ENCODE data around the gene ZNF526. TPM values are rescaled to one million over a fixed set of nuclear protein-coding genes. Genes with fewer than 3 reads are reported as not detected.
A peak's percentile ranks its signal among the peaks of the same experiment; 100 is the strongest.

Gene ZNF526
- total RNA-seq, 1 experiment from 2014 or later, result 5.1 TPM

- Histone ChIP-seq H4K20me1 (ENCODE audit: low read length) (no peaks in the 10 kb centered on the region), H3K4me1 (ENCODE audit: insufficient read depth, low read length) (peaks cover 22% of the 10 kb centered on the region), H2AFZ (ENCODE audit: low read length) (peak overlapping the region; percentile 59; the same call in 1 of the 2 replicates), H3K27ac (ENCODE audit: low read length) (peak overlapping the region; percentile 93), H3K4me2 (ENCODE audit: low read length) (peak overlapping the region; percentile 99), H3K79me2 (ENCODE audit: low read length) (peaks cover 26% of the 10 kb centered on the region), H3K9me3 (ENCODE audit: low read length) (no peaks in the 10 kb centered on the region), H3K27me3 (ENCODE audit: low read length) (no peaks in the 10 kb centered on the region), H3K4me3 (ENCODE audit: low read length) (peak overlapping the region; percentile 79), H3F3A (ENCODE audit: low read length, unreplicated experiment) (no peaks in the 10 kb centered on the region), H3K9me2 (replicated peaks; ENCODE audit: low read length) (no peaks in the 10 kb centered on the region), H3K9ac (ENCODE audit: low read length) (peak overlapping the region; percentile 89), H3K36me3 (ENCODE audit: low read depth, low read length) (no peaks in the 10 kb centered on the region)
- no peak for TF ChIP-seq EZH2 (IDR thresholded peaks at IDR 0.05; ENCODE audit: low read length, unreplicated experiment)
- TF ChIP-seq EZH2phosphoT487 (IDR thresholded peaks at IDR 0.05; ENCODE audit: borderline replicate concordance, low read length), result no peak
- TF ChIP-seq, protein P1, sequence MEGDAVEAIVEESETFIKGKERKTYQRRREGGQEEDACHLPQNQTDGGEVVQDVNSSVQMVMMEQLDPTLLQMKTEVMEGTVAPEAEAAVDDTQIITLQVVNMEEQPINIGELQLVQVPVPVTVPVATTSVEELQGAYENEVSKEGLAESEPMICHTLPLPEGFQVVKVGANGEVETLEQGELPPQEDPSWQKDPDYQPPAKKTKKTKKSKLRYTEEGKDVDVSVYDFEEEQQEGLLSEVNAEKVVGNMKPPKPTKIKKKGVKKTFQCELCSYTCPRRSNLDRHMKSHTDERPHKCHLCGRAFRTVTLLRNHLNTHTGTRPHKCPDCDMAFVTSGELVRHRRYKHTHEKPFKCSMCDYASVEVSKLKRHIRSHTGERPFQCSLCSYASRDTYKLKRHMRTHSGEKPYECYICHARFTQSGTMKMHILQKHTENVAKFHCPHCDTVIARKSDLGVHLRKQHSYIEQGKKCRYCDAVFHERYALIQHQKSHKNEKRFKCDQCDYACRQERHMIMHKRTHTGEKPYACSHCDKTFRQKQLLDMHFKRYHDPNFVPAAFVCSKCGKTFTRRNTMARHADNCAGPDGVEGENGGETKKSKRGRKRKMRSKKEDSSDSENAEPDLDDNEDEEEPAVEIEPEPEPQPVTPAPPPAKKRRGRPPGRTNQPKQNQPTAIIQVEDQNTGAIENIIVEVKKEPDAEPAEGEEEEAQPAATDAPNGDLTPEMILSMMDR (conservative IDR thresholded peaks at IDR 0.05; ENCODE audit: low read depth, low read length), result no peak
- POLR2A ChIA-PET (ENCODE audit: unreplicated experiment), result interaction anchor here (0.5 kb wide), 1 partner anchor 8 kb away, joined by 7 read pairs; no protein-coding TSS in a partner anchor
- ATAC-seq (no peak), DNase-seq (peak; percentile 57)
- intact Hi-C loops (cut with micrococcal nuclease), result no loop called here
- no TSS peak for BruUV-seq (replicated peaks)
- CTCF ChIA-PET, result interaction anchor here (0.9 kb wide), 1 partner anchor 24 kb away, joined by 3 read pairs; no protein-coding TSS in a partner anchor
These were observed 50.4 kb downstream of the ZNF526 start for GRCh38 chr19:42270346-42271044.

DNA sequence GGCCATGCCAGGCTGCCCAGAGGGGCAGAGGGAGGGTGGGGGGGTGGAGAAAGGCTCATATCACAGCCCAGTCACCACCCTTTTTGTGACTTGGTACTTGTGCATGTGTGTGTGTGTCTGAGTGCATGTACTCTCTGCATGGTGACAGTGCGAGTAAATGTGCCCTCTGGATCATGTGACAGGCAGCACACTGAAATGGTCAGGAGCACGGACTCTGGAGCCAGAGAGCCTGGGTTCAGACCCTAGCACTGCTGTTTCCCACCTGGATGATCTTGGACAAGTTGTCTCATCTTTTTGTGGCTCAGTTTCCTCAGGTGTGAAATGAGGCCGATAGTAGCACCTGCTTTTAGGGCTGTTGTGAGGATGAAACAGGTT, 50.9 kb downstream of the ZNF526 start:
- no peak for DNase-seq
- Histone ChIP-seq H3K9me2 (replicated peaks; ENCODE audit: low read length) (no peaks in the 10 kb centered on the region), H3F3A (ENCODE audit: low read length, unreplicated experiment) (no peaks in the 10 kb centered on the region), H3K4me2 (ENCODE audit: low read length) (peak overlapping the region; percentile 99), H3K9ac (ENCODE audit: low read length) (peak overlapping the region; percentile 89; the same call in 1 of the 2 replicates), H3K4me3 (ENCODE audit: low read length) (peak overlapping the region; percentile 79; the same call in 1 of the 2 replicates), H3K9me3 (ENCODE audit: low read length) (no peaks in the 10 kb centered on the region), H3K27me3 (ENCODE audit: low read length) (no peaks in the 10 kb centered on the region), H3K27ac (ENCODE audit: low read length) (peak overlapping the region; percentile 93), H4K20me1 (ENCODE audit: low read length) (no peaks in the 10 kb centered on the region), H3K4me1 (ENCODE audit: insufficient read depth, low read length) (peaks cover 22% of the 10 kb centered on the region), H3K79me2 (ENCODE audit: low read length) (peaks cover 26% of the 10 kb centered on the region), H2AFZ (ENCODE audit: low read length) (no peak overlapping the region), H3K36me3 (ENCODE audit: low read depth, low read length) (no peaks in the 10 kb centered on the region)
- CTCF ChIA-PET, result no interaction called here
- TF ChIP-seq, protein P1 (conservative IDR thresholded peaks at IDR 0.05; ENCODE audit: low read depth, low read length), result no peak
- TF ChIP-seq EZH2phosphoT487 (IDR thresholded peaks at IDR 0.05; ENCODE audit: borderline replicate concordance, low read length) (no peak), EZH2 (IDR thresholded peaks at IDR 0.05; ENCODE audit: low read length, unreplicated experiment) (no peak)
- intact Hi-C loops (cut with micrococcal nuclease), result no loop called here
- ATAC-seq, result no peak
- POLR2A ChIA-PET (ENCODE audit: unreplicated experiment), result no interaction called here
- no TSS peak for BruUV-seq (replicated peaks)

DNA sequence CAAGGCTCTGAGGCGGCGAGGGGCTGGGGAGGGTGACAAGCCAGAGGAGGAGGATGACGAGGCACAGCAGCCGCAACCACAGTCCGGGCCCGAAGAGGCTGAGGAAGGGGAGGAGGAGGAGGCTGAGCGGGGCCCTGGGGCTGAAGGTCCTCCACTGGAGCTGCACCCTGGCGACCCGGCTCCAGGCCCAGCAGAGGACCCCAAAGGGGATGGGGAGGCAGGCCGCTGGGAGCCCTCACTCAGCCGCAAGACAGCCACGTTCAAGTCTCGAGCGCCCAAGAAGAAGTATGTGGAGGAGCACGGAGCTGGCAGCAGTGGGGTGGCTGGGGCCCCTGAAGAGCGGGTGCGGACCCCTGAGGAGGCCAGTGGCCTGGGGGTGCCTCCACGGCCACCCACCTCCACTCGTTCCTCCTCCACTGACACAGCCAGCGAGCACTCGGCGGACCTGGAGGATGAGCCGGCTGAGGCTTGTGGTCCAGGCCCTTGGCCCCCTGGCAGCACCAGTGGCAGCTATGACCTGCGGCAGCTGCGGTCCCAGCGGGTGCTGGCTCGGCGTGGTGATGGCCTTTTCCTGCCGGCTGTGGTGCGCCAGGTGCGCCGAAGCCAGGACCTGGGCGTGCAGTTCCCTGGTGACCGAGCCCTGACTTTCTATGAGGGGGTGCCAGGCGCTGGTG, 51.9 kb downstream of the ZNF526 start:
- peaks cover 26% of the 10 kb centered on the region for H3K79me2 ChIP-seq (ENCODE audit: low read length)
- no peak overlapping the region for H3K27ac ChIP-seq (ENCODE audit: low read length)
- no peaks in the 10 kb centered on the region for H3F3A ChIP-seq (ENCODE audit: low read length, unreplicated experiment)
- TF ChIP-seq EZH2phosphoT487 (IDR thresholded peaks at IDR 0.05; ENCODE audit: borderline replicate concordance, low read length) (no peak), EZH2 (IDR thresholded peaks at IDR 0.05; ENCODE audit: low read length, unreplicated experiment) (no peak)
- TF ChIP-seq, protein P1 (conservative IDR thresholded peaks at IDR 0.05; ENCODE audit: low read depth, low read length), result no peak
- ATAC-seq (no peak), DNase-seq (no peak)
- no peak overlapping the region for H3K4me3 ChIP-seq (ENCODE audit: low read length)
- no peak overlapping the region for H2AFZ ChIP-seq (ENCODE audit: low read length)
- no peaks in the 10 kb centered on the region for H3K9me2 ChIP-seq (replicated peaks; ENCODE audit: low read length)
- intact Hi-C loops (cut with micrococcal nuclease), result no loop called here
- H4K20me1 ChIP-seq (ENCODE audit: low read length), result no peaks in the 10 kb centered on the region
- ChIA-PET POLR2A (ENCODE audit: unreplicated experiment) (no interaction called here), CTCF (no interaction called here)
- no peaks in the 10 kb centered on the region for H3K36me3 ChIP-seq (ENCODE audit: low read depth, low read length)
- H3K4me2 ChIP-seq (ENCODE audit: low read length), result no peak overlapping the region
- no peaks in the 10 kb centered on the region for H3K27me3 ChIP-seq (ENCODE audit: low read length)
- BruUV-seq (replicated peaks), result no TSS peak
- H3K9me3 ChIP-seq (ENCODE audit: low read length), result no peaks in the 10 kb centered on the region
- H3K9ac ChIP-seq (ENCODE audit: low read length), result no peak overlapping the region
- H3K4me1 ChIP-seq (ENCODE audit: insufficient read depth, low read length), result peaks cover 22% of the 10 kb centered on the region
